Activated T-cell treated with anti-CD3 and anti-CD28 coated beads, Interleukin-2, amount 50 U/mL, for 48 hours (primary cell): ENCODE results near the gene CLDN24.

Source experiments
- DNase-seq, 2 experiments: peaks; one replicate each; pipeline ENCODE4 v3.0.0-alpha.2; 2020

CLDN24 gene

DNA sequence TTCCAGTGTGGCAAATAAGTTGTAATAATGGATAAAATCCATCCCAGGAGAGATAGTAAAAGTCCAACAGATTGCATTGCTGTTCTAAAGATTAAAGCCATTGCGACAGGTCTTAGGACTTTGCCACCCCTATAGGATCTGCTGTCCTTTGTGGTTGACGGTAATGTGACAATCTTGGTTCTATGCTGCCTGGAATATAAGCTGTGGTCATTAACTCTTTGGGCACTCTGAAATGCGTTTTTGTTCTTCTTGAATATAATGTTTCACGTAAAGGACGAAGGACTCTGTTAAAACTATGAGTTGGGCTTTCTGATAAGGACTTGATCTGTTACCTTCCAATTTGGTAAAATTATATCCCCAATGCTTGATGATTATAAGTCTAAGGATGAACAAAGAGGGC is at the start of gene CLDN24:
Gene CLDN24, minus strand, starts transcription at position 101 of the 400 bp plus-strand sequence. Its CDS starts 0 bp downstream, at position 101.
- DNase-seq = no peak

DNA sequence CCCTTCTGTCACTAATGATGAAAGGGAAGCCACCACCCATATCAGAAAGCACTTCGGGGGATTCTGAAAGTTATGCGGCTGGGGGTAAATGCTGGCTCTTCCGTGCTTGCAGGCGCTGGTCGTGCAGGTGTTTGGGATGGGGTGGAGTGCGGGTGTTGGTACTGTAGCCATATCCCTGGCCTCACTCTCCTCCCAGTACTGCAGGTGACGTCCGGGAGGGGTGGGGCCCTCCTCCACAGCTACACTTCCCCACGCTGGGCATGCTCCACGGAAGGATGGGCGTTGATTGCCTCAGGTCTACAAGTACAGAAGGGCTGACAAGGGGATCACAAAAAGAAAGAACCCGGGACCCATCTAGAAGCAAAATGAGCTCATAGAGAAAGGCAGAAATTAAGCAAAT is 48.6 kb upstream of the CLDN24 start:
- no peak for DNase-seq

DNA sequence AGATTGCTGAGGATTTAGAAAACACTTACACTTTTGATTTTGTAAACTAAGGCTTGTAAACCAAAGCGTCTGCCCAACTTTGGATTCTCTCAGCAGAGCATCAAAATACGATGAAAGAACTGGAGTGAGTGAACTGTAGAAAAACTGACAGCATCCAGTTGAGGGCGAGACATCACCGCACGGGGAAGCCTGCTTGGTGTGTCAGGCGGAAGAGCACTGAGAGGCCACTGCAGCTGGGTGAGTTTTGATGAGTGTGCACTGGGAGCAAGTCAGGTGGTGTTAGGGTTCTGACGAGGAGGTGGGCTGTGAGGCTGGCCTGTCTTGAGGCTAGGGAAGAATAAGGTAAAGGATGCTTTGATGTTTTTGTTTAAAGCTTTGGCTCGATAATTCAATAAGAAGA is 46.8 kb upstream of the CLDN24 start:
- DNase-seq = no peak

DNA sequence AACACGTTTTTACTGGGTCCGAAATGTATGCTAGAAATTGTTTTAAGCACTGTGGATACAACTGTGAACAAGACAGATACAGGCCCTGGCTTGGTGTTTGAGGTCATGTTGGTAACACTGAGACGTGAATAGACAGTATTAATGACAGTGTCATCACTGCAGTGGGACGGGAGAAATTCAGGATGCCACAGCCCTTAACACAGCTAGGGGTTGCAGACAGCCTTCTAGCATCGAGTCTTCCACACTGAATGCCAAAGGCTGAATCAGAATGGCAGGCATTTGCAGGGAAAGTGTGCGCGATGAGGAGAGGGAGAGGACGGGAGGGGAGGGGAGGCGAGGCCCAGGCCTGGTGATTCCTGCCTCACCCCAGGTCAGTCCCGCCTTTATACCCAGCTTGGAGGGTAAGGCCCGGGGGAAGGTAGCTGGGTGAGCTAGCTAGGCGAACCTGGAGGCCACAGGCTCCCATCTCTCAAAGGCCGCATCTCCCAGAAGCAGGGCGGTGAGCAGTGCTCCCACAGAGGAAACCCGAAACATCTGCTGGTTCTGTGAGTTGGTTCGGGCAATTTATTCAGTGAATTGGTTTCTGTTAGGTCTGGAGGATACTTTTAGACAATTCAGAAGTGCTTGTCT is 44.1 kb upstream of the CLDN24 start:
- DNase-seq = no peak

DNA sequence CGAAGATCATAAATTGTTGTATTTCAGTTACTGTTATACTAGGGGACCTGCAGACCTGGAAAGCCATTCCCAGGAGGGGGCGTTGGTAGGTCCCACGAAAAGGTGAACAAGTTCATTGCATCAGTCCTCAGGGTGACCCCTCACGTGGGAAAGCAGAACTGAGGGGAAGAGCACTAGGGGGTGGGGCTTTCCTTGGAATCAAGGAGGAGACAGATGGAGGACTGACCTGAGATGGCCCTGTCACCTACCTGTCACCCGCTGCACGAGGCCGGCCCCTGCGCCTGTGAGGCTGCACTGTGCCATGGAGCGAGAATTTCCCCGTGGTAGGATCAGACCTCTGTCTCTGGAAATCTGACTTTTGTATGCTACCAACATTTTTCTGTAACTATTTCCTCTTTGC is 41.8 kb upstream of the CLDN24 start:
- no peak for DNase-seq

GRCh38 chr4:183362916-183363542 is 40.8 kb upstream of the CLDN24 start:
- no peak for DNase-seq

GRCh38 chr4:183362036-183362435 is 39.8 kb upstream of the CLDN24 start:
- no peak for DNase-seq

DNA sequence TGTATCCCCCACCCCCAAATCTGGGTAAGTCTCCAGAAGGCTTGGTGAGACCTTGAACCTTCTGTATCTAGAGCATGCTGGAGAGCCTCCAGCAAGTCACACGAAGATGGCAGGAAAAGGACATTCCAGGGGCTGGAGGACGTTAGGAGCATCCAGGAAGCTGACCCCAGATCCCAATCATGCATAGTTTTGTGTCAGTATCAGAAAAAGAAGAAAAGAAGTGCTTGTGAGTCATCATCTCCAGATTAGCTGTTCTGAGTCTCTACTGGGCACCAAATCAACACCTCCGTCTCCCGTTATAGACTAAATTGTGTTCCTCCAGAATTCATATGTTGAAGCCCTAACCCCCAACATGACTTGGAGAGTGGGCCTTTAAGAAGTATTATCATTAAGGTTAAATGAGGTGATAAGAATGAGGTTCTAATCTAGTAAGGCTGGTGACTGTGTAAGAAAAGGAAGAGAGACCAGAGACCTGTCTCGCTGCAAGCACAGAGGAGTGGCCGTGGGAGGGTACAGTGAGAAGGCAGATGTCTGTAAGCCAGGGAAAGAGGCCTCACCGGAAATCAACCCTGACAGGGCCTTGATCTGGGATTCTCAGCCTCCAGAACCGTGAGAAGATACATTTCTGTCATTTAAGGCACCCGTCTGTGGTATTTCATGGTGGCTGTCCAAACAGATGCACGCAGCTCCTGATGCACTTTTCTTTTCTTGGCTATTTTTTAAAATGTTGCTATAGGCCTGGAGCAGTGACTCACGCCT is 38.1 kb upstream of the CLDN24 start:
- no peak for DNase-seq

- DNase-seq = no peak
These were observed 36.1 kb upstream of the CLDN24 start for GRCh38 chr4:183358215-183358755.

- no peak for DNase-seq
These were observed 34.9 kb upstream of the CLDN24 start for GRCh38 chr4:183356931-183357675.

DNA sequence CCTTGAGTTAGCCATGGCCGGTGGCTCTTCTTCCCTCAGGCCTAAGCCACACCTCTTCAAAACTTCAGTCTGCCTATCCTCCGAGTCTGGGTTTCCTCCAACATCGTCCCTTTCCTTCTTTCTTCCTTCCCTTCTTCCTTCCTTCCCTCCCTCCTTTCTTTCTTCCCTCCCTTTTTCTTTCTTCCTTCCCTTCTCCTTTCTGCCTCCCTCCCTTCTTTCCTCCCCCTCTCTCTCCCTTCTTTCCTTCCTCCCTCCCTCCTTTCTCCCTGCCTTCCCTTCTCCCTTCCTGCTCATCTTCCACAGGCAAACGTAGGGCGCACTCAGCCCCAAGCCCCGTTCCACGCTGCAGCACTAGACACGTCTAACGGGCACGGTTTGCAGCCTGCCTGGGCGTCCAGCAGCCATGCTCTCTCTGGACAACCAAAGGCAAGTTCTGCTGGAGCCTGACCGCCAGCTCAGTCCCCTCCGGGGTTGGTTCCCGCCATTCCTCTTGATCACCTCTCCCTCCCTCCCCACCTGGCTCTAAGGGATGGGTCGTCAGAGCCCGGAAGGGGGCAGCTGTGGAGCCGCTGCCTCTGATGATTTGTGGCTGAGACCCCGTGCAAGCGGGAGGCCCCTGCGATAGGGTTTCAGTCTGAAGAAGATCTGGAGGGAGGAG is 34.1 kb upstream of the CLDN24 start:
- DNase-seq = no peak

- no peak for DNase-seq
These were observed 33.2 kb upstream of the CLDN24 start for GRCh38 chr4:183355405-183355804.

GRCh38 chr4:183354219-183354618 is 32.0 kb upstream of the CLDN24 start:
- no peak for DNase-seq

DNA sequence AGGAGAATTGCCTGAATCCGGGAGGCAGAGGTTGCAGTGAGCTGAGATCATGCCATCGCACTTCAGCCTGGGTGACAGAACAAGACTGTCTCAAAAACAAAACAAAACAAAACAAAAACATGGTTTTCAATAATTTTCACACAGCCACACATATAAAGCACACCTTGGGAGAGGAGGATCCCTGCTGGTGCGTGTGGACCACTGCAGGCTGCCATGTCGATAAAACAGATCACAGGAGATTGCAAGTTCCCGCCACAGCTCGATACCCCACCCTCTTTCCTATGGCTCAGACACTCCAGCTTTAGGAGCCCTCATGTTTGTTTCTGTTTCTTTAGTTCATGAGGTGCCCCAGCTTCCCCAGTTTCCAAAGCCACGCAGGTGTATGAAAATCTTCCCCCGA is 31.3 kb upstream of the CLDN24 start:
- no peak for DNase-seq

DNA sequence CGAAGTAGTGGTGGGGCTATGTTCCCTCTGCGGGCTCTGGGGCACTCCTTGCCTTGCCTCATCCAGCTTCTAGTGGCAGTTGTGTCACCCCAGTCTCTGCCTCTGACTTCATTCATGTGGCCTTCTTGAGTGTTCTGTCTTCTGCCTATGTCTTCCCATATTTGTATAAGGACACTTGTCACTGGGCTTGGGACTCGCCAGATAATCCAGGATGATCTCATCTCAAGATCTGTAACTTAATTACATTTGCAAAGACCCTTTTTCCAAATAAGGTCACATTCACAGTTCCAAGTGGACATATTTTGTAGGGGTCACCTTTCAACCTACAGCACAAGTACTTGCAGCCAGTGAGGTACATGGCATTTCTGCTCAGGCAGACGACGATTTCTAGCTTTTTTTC is 30.3 kb upstream of the CLDN24 start:
- DNase-seq = no peak

DNA sequence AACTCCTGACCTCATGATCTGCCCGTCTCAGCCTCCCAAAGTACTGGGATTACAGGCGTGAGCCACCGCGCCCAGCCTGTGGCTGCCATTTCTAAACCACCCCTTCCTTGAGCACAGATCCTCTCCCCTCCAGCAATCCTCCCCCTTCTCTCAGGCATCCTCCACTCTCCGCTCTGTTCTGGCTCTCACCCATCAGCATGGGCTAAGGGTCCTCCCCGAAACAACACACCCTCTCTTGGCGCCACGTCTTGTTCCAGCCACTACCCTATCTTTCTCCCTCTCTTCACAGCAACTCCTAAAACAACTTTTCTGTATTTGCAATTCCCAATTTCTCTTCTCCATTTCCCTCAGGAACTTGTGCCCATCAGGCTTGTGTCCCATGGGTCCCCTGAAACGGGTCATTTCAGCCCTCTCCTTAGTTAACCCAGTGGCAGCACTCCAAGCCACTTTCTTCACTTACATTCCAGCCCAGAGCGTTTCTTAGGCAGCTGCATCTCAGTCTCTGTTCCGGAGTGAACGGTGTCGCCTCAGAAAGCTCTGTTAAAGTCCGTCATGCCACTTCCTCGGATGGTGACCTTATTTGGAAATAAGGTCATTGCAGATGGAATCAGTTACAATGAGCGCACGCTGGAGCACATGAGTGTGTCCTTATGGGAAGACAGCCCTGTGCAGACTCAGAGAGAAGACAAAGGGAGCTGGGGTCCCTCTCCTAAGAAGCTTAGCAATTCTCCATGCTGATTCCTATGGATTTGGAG is 28.3 kb upstream of the CLDN24 start:
- DNase-seq = no peak

DNA sequence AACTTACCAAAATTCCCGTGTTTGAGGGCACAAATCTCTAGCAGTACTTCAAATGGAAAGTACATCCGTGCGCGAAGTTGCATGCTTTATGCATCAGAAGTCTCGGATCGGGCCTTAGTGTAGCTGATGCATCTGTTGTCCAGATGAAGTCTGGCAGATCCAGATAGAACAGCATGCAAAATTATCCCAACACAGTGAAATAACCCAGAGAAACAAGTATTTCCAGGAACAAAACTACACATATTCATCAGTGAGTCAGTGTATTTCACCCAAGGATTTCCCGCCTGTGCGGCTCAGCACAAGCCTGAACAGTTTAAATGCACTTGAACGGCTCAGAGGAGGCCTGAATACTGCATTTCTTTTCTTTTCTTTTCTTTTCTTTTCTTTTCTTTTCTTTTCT is 27.4 kb upstream of the CLDN24 start:
- peak in 1 of 2 experiments; percentile 26 for DNase-seq

GRCh38 chr4:183348706-183349659 is 26.8 kb upstream of the CLDN24 start:
- DNase-seq = peak; percentile 51 to 61

- no peak for DNase-seq
These were observed 25.9 kb upstream of the CLDN24 start for GRCh38 chr4:183348136-183348535.

DNA sequence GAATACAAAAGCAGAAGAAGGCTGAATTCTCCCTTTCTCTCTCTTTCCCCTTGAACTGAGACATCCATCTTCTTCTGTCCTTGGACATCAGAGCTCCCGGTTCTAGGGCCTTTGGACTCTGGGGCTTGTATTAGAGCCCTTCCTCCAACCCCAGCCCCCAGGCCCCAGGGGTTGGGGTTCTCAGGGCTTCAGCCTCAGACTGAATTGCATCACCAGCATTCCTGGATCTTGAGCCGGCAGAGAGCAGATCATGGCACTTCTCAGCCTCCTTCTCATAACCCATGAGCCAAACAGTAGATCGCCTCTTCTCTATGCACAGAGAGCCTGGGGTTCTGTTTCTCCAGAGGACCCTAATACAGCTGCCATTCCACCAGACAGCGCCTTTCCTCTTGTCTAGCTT is 25.3 kb upstream of the CLDN24 start:
- no peak for DNase-seq

- DNase-seq = no peak
These were observed 24.9 kb upstream of the CLDN24 start for GRCh38 chr4:183347146-183347545.
